Stimulated activated CD8-positive, alpha-beta memory T cell treated with anti-CD3 and anti-CD28 coated beads, Interleukin-4, amount 100 ng/mL, for 48 hours (primary cell): Measurements from ENCODE around the gene PRKRA.
"Not testable (repeated sequence)": the region's sequence is repeated elsewhere in the genome, so short reads cannot be mapped to it uniquely, and the experiment has no call there.

Source experiments
- DNase-seq: peaks from one replicate; pipeline ENCODE4 v3.0.0-alpha.2; 2020

Gene PRKRA

GRCh38 chr2:178450774-178451525 lies at the start of gene PRKRA, which contains the start of gene PJVK:
Gene PRKRA, minus strand, starts transcription at chr2:178451175. Its CDS starts 145 bp downstream, at chr2:178451030.
Gene PJVK, plus strand, starts transcription at chr2:178451378. Its CDS starts 2,032 bp downstream, at chr2:178453410.
- peak; percentile 98 for DNase-seq

- DNase-seq = no peak
Measured at GRCh38 chr2:178499640-178500039, 48.7 kb upstream of the PRKRA start.

- DNase-seq = no peak
Measured at GRCh38 chr2:178498137-178498536, 47.2 kb upstream of the PRKRA start.

GRCh38 chr2:178496049-178496448 lies 45.1 kb upstream of the PRKRA start:
- DNase-seq = no peak

- DNase-seq = no peak
Measured at GRCh38 chr2:178491612-178492011, 40.6 kb upstream of the PRKRA start.

GRCh38 chr2:178485356-178485755 lies 34.4 kb upstream of the PRKRA start:
- DNase-seq = no peak

- no peak for DNase-seq
Measured at GRCh38 chr2:178484245-178485041, 33.5 kb upstream of the PRKRA start.

GRCh38 chr2:178482437-178482836 lies 31.5 kb upstream of the PRKRA start:
- DNase-seq = no peak

GRCh38 chr2:178480227-178481181 lies 29.5 kb upstream of the PRKRA start, which contains the start of gene PLEKHA3:
Gene PLEKHA3, plus strand, starts transcription at chr2:178480457. Its CDS starts 413 bp downstream, at chr2:178480870.
- peak; percentile 86 for DNase-seq

- no peak for DNase-seq
Measured at GRCh38 chr2:178479758-178480226, 28.8 kb upstream of the PRKRA start.

GRCh38 chr2:178479275-178479616 lies 28.3 kb upstream of the PRKRA start:
- DNase-seq = no peak

GRCh38 chr2:178478439-178479274 lies 27.7 kb upstream of the PRKRA start, which contains the start of gene FKBP7:
Gene FKBP7, minus strand, starts transcription at chr2:178478600. Its CDS starts 101 bp downstream, at chr2:178478499.
- peak; percentile 85 for DNase-seq

GRCh38 chr2:178478130-178478438 lies 27.1 kb upstream of the PRKRA start:
- peak; percentile 38 for DNase-seq

GRCh38 chr2:178477443-178478129 lies 26.6 kb upstream of the PRKRA start:
- no peak for DNase-seq

GRCh38 chr2:178476477-178476876 lies 25.5 kb upstream of the PRKRA start:
- DNase-seq = no peak

- no peak for DNase-seq
Measured at GRCh38 chr2:178474560-178474959, 23.6 kb upstream of the PRKRA start.

- DNase-seq = no peak
Measured at GRCh38 chr2:178473931-178474330, 23.0 kb upstream of the PRKRA start.

GRCh38 chr2:178473373-178473772 lies 22.4 kb upstream of the PRKRA start:
- no peak for DNase-seq

GRCh38 chr2:178471313-178471712 lies 20.3 kb upstream of the PRKRA start:
- not testable (repeated sequence) for DNase-seq

GRCh38 chr2:178469219-178469849 lies 18.4 kb upstream of the PRKRA start:
- DNase-seq = no peak
